UCSD-AML1 (cell line): ENCODE measurements around the gene TCIRG1.
A peak's percentile ranks its signal among the peaks of the same experiment; 100 is the strongest.
"Not testable (repeated sequence)": the region's sequence is repeated elsewhere in the genome, so short reads cannot be mapped to it uniquely, and the experiment has no call there.

Experiments used
- DNase-seq: peaks from one replicate; lab custom pipeline; 2025; ENCODE audit not compliant: unreplicated experiment; lab: John Stamatoyannopoulos, UW

TCIRG1 gene, protein sequence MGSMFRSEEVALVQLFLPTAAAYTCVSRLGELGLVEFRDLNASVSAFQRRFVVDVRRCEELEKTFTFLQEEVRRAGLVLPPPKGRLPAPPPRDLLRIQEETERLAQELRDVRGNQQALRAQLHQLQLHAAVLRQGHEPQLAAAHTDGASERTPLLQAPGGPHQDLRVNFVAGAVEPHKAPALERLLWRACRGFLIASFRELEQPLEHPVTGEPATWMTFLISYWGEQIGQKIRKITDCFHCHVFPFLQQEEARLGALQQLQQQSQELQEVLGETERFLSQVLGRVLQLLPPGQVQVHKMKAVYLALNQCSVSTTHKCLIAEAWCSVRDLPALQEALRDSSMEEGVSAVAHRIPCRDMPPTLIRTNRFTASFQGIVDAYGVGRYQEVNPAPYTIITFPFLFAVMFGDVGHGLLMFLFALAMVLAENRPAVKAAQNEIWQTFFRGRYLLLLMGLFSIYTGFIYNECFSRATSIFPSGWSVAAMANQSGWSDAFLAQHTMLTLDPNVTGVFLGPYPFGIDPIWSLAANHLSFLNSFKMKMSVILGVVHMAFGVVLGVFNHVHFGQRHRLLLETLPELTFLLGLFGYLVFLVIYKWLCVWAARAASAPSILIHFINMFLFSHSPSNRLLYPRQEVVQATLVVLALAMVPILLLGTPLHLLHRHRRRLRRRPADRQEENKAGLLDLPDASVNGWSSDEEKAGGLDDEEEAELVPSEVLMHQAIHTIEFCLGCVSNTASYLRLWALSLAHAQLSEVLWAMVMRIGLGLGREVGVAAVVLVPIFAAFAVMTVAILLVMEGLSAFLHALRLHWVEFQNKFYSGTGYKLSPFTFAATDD

DNA sequence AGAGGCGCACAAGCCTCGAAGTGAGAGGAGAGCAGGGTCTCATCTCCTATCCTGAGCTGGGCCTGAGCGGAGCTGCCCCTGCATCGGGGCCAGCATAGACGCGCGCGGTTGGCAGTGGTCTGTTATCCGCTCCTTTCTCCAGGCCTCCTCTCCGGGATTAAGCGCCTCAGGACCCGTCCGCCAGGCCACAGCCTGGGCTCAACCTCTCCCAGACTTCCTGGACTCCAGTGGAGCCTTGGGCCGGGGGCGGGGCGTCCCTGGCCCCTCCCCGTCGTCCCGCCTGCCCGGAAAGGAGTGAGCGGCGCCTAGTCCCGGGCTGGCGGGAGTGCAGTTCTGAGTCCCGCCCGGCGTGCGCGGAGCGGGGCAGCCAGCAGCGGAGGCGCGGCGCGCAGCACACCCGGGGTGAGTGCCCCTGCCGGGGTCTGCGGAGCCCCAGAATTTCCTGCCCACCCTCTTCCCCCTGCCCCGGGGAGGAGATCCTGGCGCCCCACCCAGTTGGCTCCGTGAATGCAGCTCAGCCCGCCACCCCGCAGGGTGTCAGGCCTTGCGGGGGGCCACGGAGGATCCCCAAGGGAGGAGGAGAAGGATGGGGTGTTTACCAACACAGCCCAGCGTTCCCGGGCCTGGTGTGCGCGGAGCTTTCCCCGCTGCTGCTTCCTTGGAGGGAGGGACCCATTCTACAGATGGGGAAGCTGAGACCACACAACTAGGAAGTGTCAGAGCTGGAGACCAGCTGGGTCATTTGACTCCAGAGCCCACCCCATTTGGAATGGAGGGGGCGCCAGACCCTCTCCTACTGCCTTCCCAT, at the start of gene TCIRG1:
Gene TCIRG1 (plus strand): TSS at position 308 of the 808 bp plus-strand sequence. CDS start 2,247 bp downstream, outside the sequence.
- DNase-seq: peak; percentile 90

DNA sequence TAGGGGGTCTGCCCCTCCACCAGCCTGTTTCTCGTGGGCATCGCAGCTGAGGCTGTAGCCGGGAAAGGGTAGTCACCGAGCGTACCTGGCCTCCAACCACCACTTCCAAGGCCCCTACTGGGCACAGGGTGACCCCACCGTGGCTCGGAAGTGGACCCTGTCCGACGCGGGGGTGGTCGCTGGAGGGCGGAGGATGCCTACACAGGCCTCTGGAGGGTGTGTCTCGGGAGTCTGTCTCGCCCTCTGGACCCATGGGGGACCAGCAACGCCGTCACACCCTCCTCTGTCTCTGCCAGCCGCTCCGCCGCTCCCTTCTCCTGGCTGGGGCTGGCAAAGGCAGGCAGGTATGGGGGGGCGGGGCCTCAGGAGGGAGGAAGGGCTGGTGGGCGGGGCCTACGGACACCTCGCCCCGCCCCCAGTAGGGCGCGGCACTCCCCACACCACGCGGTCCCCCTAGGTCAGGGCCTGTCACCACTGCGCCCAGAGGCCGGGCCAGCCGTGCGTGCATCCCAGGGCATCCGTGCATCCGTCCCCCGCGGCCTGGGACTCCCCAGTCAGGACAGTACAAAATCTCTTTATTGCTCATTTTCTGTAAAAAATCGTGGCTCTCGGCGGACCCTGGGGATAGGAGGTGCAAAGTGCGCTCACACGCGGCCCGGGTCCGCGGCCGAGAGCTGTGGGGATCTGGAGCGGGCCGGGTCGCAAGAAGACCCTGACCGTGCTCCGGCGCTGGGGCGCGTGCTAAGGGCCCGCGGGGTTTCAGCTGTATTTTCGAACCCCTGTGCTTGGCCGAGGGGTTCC, 48.1 kb upstream of the TCIRG1 start:
- not testable (repeated sequence) for DNase-seq

DNA sequence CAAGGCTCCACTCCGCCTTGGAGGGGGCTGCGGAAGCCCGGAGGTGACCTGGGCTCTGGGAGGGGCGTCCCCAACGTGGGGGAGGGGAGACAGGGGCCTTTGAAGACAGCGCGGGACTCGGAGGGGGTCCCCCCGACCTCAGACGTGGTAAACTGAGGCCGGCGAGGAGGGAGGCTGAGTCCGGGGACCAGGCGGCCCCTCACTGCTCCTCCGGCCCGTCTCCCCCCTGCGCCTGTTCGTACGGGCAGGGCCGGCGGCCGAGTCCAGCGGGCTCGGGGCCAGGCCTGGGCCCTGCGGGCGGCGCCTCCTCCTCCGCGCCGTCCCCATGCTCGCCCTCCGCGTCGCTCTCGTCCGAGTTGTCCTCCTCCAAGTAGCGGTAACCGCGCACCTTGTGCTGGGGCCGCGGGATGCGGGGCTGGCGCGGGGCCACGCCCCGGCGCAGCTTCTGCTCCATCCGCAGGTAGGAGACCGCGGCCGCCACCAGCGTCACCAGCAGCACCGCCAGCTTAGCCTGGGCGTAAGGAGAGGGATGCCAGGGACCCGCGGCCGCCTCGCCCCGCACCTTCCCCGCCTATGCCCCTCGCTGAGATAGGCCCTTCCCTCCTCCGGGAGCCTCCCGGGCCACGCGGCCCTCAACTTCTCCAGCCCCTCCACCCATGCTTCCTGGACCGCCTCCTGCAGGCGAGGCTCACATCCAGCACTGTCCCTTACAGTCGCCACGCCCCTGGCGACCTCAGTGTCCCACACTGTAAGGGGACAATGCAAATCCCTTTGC, 47.3 kb upstream of the TCIRG1 start:
- DNase-seq: not testable (repeated sequence)

DNA sequence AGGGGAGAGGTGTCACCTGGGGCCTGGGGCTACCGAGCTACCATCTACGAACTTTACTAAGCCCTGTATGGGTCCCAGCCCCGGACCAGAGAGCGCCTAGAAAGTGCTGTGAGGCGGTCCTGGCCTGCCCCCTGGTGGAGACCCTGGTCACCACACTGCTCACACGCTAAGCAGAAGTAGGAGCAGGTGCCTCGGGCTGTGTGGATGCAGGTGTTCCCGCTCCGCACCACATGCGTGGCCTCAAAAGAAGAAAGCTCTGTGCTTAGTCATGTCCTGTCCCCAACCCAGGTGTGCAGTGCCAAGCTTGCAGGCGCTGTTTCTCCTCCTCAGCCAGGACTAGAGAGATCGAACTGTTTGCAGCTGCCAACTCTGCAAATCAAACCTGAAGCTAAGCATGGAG, 45.0 kb upstream of the TCIRG1 start:
- DNase-seq: not testable (repeated sequence)

DNA sequence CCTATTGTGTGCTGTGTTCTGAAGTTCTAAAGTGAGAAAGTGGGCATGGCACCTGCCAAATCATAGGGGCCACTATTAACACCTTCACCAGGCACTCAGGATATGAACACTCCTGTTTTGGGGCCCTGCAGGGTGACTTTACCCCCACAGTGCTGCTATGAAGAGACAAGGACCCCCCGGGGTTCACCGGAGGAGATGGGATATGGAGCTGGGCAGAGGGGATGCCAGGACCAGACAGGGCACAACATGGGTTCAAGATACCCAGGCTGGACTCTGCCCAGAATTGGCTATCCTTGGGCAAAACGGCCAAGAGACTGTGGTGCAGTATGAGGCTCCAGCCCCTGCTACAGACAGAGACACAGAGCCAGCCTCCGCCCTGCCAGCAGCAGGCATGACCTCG, 44.4 kb upstream of the TCIRG1 start:
- DNase-seq: not testable (repeated sequence)

DNA sequence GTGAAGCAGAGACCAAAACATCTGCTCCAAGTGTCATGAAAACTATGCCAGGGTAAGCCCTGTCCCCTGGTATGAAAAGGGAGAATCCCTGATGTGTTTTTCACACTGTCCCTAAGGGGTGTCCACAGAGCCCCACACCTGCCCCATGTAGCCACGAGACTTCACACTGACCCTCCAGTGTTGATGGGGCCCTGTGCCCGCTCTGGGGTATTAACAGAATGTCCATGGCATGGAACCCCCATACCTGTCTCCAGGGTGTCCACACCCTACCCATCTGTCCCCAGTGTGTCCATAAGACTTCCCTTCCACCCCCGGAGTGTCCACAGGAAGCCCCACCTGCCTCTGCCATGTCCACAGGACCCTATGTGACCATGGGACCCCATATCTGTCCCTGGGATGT, 43.7 kb upstream of the TCIRG1 start:
- DNase-seq: not testable (repeated sequence)

DNA sequence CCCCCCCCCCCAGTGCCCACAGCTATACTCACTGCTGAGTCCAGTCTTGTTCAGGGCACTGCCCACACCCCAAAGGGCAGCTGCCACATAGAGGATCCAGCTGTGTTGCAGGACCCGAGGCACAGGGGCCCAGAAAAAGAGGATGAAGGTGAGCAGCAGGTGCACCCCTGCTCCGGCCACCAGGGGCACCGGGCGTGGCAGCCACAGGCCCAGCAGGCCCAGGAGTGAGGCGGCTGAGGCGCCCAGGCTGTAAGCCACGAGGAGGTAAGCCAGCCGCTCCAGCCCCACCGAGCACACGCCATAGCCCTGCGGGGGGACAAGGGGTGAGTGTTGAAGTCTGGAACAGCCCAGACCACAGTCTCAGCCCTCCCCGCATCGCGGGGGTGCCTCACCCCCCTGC, 43.2 kb upstream of the TCIRG1 start:
- not testable (repeated sequence) for DNase-seq

DNA sequence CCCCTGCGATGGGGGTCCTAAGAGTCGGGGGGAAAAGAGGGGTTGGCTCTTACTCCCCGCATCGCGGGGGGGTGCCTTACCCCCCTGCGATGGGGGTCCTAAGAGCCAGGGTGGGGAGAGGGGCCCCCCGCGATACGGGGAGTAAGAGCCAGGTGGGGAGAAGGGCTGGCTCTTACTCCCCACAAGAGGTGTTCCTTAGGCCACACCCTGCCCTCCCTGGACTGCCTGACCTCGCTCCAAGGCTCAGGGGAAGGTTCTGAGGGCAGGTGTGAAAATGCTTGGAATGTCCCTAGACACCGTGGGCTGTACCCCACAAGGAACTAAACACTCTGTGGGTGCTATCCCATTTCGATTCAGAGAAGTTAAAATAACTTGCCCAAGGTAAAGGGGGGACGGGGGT, 42.8 kb upstream of the TCIRG1 start:
- no peak for DNase-seq

DNA sequence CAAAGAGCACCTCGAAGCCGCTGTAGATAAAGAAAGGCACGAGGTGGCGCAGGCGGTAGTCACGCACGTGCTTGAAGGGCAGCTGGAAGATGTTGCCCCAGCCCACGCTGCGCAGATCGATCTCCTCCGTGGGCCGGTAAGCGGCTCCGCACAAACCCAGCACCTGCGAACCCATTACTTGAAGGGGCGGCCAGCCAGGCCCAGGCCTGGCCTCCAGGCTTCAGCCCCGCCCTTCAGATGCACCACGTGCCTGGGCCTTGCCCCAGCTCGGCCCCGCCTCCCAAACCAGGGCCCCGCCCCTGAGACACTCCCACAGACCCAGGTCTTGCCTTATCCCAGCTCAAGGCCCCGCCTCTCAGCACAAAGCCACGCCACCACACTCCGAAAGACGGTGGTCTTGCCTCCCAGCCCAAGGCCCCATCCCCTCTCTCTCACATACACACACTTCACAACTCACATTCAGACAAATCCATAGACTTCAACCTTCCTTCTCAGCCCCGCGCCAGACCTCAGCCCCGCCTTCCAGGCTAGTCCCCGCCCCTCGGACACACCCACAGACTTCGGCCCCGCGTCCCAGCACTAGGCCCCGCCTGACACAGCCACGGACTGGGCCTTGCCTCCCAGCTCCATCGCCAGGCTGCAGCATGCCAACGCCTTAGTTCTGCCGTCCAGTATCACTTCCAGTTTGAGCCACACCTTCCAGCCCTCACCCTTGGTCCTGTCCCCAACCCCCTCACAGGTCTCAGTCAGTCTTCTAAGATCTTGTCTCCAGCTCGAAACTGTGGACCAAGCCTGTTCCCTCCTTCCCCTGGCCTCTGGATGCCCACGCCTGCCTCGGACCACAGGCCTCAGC, 42.0 kb upstream of the TCIRG1 start:
- no peak for DNase-seq

DNA sequence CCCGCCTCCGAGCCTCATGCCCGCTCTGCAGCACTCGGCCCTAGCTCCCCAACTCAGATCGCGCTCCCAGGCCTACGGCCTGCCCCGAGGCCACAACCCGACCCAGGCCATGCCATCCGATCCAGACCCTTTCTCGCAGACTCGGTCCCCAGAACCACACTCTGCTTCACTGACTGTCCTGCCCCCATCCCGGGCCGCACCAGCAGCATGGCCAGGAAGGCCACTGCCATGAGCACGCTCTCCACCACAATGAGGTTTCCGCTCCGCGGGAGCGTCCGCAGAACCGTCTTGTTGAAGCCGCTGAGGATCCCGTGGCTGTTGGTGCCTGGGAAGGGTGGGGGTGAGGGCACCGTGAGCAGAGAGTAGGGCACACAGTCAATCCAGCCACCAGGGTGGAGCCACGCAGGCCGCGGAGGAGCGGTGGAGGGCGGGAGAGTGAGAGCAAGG, 41.3 kb upstream of the TCIRG1 start:
- no peak for DNase-seq

DNA sequence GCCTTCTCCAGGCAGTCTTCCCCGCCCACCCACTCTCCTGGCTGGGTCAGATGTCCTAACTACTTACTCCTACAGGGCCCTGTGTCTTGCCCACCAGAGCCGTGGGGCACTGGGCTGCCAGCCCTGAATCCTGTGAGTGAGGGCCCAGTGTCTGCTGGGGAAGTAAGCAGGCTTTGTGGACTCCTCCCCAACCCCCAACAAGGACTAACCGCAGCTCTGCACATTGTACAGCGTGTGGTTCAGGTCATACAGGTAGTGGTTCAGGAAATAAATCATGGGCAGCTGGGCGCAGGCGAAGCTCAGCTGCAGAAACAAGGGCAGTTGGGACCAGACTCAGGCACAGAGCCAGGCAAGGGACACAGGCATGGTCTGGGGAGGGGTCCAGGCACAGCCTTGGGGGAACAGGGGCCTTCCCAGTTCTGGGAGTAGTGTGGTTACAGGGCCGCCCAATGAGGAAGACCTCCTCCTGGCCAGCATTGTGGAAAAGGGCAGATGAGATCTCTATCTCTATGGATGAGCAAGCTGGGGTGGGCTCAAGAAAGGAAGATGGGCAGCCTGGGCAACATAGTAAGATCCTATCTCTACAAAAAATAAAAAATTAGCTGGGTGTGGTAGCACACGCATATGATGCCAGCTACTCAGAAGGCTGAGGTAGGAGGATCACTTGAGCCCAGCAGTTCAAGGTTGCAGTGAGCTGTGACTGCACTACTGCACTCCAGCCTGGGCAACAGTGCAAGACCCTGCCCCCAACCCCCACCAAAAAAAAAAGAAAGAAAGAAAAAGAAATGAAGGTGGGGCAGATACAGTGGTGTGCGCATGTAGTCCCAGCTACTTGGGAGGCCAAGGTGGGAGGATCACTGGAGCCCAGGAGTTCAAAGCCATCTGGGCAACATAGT, 40.4 kb upstream of the TCIRG1 start:
- no peak for DNase-seq

DNA sequence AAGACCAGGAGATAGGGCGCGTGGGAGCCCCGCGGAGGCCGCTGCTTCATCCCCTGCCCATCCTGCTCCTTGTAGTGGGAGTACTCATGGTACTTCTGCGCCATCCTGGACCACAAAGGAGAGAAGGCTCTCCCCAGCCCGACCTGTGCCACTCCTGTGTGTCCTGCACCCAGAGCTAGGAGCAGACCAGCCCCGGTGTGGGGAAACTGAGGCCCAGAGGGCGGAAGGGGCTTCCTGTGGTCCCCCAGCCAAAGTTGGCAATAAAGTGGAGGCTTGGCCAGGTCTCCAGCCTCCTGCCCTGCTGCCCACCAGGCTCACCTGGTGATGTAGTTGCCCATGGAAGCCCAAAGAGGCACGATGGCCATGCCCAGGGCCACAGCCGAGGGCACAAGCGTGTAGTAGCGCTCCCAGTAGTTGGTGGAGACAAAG, 39.6 kb upstream of the TCIRG1 start:
- DNase-seq: no peak

DNA sequence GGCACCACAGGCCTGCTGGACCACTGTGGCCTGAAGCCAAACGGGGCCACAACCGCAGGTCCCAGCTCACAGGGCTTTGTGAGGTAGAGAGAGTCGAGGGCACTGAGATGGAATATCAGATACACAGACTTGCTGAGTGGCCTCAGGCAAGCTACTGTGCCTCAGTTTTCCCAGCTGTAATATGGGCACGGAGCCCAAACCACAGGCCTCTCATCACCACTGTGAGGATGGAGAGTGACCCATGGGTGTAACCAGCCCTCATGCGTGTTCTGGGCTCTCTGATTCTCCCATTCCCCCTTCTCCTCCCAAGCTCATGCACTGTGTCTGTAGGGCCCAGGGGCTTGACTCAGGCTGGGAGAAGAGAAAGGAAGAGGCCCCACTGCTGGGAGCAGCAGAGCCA, 39.1 kb upstream of the TCIRG1 start:
- DNase-seq: no peak

DNA sequence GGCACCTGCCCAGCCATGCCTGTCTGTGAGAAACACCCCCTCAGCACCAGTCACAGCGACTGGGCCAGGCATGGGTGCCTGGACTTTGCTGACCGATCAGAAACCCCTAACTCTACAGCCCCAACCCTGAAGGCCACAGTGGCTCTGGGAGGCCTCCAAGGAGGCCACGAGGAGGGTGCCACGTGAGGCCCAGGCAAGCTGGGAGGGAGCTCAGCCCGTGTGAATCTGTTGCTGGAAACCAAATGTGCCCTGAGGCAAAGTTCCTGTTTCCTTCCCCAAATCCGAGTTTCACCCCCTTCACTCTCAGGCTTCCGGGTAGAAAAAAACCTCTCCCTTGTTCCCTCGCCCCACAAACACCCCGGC, 36.3 kb upstream of the TCIRG1 start:
- DNase-seq: no peak

DNA sequence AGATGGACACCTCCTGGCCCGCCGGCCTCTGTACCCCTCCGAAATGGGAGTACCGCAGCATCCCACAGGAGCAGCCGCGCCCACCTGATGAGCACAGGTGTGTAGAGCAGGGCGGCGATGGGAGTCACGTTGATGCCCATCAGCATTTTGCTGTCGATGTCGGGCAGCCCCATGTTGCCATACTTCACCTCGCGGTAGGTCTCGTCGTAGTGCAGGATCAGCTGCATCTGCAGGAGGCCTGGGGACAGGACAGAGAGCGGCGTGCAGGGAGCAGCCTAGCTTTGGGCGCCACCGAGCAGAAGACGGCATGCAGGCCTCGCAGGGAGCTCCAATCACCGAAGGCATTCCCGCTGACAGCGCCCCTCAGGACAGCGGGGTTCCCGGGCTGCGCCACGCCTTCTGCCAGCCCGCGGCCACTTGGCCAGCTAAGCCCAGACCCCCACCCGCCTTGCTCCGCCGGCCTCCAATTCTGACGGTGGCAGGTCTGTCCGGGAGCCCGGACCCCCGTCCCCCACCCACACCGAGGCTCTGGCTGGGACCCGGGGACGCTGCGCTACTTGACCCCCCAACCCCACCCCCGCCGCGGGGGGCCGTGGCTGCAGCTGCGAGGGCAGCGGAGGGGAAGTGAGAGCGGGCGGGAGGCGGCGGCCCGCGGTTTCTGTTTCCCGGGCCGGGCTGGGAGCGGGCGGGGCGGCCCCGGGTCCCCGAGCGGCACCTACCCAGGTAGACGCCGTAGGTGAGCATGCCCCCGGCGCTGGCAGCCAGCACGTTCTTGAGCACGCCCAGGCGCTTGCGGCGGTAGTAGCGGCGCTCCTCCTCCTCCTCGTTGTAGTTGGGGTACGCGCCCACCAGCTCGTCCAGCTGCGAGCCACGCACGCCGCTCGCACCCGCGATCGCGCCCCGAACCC, 35.6 kb upstream of the TCIRG1 start:
- DNase-seq: no peak

DNA sequence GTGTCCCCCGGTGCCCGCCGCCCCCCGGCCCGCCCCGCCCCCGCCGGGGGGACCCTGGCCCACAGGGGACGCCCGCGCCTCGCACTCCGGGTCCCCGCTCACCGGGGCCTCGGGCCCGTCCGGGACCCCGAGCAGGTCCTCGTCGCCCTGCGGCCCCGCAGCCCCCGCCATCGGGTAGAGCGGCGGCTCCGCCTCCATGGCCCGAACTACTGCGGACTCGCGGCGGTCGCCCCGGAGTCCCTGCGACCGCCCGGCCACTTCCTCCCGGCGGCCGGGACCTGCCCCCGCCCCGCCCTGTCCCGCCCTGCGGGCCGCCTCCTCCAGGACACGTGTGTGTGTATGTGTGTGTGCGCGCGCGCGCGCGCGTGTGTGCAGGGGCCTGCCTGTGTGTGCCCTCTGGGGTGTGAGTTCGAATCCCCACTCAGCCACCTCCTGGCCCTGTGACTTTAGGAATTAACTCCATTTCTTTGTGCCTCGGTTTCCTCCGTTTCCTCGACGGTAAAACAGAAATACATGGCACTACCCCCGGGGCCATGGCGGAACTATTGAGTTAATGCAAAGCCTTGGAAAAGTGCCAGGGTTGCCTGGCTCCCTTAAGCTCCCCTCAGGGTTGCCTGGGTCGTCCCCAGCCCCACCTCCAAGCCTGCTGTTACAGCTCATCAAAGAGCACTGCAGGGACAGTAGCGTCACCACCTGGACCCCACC, 34.8 kb upstream of the TCIRG1 start, which contains the start of gene UNC93B1:
Gene UNC93B1 (minus strand): TSS at position 252 of the 705 bp plus-strand sequence. CDS start 54 bp downstream, at position 198.
- peak; percentile 93 for DNase-seq
